Left kidney (tissue), 2 donors: ENCODE results near the gene CMBL. TPM values are rescaled to one million over a fixed set of nuclear protein-coding genes. Genes with fewer than 3 reads are reported as not detected.

Experiments used
- DNase-seq: peaks from one replicate; pipeline ENCODE4 v3.0.0-alpha.2; 2013
- polyA plus RNA-seq: library from polyadenylated mRNA; unstranded; fragments of 120-200 nt; gene quantifications from one replicate; pipeline ENCODE4 v1.2.1, GENCODE V29; 2013; ENCODE audit not compliant: insufficient read length

The CMBL gene
- polyA plus RNA-seq, 1 donor = 39.6 TPM

DNA sequence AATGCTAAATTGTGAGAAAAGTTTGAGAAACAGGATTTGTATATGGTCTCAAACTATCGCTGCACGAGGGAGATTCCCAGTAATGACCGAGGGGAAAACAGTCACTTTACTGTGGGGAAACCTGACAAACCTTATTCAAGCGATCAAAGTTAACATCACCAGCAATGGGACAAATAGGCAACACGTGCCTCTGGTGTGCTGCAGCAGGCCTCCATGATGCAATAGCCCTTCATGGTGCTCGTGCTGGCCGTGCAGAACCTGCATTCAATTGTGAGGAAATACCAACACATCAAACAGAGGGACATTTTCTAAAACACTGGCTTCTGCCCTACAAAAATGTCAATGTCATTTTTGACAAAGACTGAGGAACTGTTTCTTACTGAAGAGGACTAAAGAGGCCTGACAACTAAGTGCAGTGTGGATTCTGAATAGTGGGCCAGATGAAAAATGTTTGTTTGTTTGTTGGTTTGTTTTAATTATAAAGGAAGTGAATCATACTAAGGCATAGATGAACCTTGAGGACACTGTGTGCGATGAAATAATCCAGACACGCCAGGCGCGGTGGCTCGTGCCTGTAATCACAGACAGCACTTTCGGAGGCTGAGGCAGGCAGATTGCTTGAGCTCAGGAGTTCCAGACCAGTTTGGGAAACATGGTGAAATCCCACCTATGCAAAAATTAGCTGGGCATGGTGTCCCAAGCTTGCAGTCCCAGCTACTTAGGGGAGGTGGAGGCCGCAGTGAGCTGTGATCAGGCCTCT is 28.2 kb upstream of the CMBL start:
- no peak for DNase-seq

DNA sequence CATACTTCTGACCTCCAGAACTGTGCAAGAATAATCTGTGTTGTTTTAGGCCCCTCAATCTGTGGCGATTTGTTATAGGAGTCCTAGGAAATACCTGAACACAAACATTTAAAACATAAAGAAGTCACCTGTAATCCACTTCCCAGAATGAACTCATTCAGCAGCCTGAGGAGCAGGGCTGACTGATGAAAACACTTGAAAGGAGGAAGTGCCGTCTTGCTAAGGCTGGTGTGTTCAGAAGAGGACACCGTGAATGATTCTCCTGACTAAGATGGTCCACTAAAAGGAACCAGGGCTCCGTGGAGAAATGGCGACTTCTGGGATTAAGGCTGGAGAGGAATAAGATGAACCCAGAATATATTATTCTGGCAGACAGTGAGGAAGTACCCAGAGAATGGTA is 27.1 kb upstream of the CMBL start:
- no peak for DNase-seq

DNA sequence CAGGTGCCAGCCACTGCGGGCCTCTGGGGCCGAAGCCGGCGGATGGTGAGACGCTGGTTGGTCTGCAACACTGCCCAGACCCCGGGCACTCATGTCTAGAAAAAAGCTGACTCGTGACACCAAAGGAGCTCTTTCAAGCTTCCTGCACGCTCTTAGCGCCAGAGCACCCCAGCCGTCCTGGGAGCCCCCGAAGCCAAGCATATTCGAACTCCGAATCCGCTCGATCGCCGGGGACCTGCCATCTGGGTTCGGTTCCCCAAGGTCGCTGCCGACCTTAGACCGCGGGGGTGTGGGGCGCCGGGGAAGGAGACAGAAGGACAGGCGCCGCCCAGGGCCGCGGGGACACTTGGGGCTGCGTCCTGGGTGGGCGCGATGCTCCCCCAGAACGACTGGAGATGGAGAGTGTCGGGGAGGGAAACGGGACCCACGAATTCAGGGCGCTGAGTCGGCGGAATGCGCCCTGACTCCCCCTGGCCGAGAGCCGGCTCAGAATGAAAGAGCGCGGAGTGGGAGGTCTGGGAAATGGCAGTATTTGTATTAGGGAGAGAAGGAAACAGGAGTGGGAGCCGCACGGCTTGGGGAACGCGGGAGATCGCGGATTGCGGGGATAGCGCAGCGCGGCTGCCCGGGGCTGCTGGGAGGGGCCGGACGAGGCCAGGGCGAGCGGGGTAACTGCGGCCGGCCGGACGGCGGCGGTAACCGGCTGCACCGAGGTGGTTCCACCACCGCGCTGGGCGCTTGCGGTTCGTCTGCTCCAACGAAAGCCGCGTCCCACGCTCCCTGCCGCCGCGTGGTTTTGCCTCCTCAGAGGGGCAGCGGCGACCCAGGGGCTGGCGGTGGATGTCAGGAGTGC is 25.7 kb upstream of the CMBL start:
- DNase-seq = no peak

DNA sequence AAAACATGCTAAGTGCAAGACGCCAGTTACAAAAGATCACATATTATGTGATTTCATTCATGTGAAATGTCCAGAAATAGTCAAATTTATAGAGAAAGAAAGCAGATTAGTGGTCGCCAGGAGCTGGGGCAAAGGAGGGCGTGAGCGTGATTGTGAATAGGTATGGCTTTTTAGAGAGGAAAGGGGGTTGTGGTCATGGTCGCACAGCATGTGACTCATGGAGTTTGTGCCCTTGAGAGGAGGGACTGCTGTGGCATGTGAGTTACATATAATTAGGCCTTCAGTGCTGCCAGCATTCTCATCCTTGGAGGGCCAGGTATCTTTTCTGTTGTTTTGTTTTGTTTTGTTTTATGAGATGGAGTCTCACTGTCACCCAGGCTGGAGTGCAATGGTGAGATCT is 24.6 kb upstream of the CMBL start:
- no peak for DNase-seq

DNA sequence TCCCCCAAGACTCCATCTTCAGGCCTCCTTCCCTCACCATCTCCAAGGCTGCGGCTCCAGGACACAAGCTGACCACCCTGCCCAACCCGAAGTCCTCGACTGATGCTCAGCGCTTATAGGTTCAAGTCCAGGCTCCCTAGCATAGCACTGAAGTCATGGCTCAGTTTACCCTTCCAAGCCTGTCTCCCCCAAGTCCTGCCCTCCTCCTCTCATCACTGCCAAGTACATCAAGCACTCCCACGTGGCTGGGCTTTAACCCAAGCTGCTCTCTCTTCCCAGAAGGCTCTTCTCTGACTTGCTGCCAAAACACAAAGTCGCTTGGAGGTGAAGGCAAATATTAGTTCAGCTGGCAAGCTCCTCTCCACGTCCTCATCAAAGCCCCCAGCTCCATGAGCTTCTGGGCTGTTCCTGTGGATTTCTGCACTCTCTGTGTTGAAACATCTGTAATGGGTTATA is 23.7 kb upstream of the CMBL start:
- peak; percentile 74 for DNase-seq

DNA sequence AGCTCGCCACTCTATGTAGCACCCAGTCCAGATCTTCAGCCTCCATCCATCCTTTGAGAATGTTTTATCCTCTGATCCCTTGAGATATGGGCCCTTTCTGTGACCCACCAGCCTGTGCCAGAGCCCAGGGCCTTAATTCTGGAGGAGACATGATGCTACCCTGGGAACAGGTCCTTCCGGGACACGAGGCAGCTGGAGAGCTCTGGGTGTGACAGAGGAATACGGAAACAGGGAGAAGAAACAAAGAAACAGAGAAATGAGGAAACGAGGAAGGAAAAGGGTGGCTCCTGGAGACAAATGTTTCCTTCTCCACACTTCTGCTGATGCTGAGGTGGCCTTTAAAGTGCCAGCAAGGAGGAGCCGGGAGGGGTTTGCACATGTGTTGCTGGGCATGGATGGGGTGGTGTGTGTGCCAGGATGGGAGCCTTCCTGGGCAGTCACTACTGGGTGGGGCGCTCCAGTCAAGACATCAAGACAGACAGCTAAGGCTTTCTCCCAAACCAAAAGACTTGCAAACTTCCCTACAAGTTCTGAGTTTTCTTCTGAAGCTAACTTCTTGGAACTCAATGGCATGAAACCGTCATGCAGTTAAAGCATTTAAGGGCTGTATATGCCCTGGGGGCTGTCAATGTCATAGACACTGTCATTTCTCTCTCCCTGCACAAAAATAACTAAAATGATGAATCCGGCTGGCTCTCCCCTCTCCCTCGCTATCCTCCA is 23.0 kb upstream of the CMBL start:
- DNase-seq = no peak

DNA sequence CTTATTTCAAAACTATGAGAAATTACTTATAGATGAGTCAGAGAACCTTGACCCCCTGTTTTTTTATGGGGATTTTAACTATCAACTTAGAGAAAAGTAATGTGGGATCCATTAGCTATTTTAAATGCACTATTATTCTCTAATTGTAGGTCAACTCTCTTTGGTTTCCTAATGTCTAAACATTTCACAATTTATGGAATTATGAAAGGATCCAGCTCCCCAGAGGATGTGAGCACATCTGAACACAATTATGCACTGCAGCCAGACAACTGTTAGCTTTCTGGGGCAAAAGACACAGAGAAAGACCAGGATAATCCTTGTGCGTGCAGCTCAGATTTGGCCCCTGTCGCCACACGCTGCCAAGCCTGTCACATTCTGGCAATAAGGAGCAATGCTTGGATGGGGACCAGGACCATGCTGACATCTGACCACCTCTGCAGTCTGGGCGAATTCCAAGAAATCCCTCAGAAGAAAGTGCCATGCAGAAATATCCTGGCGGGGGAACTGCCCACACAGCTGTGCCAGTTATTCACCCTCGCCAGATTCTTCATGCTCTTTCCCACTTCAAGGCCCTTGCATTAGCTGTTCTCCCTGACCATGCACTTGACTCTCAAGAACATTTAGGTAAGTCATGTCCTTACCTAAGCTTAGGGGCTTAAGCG is 22.2 kb upstream of the CMBL start:
- no peak for DNase-seq

DNA sequence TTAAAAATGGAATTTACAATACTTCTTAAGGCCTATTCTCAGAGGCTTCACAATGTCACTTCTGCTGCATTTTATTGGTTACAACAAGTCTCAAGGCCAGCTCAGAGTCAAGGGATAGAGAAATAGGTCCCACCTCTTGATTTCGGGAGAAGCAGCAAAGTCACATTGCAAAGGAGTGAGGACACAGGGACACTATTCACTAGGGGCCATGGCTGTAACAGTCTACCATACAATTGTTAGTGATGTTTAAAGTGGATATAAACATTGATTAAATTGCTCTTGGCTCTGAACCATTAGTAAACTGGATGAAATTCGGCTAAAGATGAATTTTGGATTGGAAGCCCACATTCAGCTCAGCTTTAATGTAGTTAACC is 21.7 kb upstream of the CMBL start:
- no peak for DNase-seq

DNA sequence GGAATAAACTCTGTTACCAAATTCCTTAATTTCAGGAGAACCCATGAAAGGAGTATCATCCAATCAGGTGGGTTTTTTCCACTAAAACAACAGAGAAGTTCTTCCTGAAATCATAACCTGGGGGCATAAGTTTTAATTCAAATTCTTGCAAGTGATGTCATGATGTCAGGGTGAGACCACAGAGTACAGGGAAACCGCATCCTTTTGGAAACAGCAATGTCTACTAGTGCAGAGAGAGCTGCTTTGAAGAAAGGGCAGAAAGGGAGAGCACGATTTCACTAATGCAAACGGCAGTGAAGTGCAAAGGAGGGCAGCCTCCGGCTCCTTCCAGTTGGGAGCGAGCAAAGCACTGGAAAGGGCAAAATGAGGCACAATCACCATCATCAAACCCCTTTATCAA is 20.6 kb upstream of the CMBL start:
- no peak for DNase-seq

DNA sequence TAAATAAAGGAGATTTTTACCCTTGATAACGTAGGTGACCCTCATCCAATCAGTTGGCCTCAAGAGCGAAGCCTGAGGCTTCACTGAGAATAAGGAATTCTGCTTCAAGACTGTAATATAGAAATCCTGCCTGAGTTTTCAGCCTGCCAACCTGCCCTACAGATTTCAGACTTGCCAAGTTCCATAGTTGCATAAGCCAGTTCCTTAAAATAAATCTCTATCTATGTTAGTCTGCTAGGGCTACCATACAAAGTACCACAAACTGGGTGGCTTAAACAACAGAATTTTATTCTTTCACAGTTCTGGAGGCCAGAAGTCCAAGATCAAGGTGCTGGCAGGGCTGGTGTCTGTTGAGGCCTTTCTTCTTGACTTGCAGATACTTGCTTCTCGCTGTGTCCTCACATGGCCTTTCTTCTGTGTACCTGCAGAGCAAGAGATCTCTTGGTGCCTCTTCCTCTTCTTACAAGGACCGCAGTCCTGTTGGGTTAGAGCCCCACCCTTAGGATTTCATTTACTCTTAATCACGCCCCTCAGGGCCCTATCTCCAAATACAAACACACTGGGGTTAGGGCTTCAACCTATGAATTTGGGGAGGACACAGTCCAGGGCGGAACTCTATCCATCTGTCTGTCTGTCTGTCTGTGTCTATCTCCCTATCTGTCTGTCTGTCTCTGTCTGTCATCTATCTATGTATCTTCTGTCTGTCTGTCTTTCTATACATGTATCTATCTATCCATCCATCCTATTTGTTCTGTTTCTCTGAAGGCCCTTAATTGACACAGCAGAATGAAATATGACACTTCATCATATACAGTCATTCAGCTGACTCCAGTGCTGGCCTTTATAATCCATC is 17.0 kb upstream of the CMBL start:
- no peak for DNase-seq

DNA sequence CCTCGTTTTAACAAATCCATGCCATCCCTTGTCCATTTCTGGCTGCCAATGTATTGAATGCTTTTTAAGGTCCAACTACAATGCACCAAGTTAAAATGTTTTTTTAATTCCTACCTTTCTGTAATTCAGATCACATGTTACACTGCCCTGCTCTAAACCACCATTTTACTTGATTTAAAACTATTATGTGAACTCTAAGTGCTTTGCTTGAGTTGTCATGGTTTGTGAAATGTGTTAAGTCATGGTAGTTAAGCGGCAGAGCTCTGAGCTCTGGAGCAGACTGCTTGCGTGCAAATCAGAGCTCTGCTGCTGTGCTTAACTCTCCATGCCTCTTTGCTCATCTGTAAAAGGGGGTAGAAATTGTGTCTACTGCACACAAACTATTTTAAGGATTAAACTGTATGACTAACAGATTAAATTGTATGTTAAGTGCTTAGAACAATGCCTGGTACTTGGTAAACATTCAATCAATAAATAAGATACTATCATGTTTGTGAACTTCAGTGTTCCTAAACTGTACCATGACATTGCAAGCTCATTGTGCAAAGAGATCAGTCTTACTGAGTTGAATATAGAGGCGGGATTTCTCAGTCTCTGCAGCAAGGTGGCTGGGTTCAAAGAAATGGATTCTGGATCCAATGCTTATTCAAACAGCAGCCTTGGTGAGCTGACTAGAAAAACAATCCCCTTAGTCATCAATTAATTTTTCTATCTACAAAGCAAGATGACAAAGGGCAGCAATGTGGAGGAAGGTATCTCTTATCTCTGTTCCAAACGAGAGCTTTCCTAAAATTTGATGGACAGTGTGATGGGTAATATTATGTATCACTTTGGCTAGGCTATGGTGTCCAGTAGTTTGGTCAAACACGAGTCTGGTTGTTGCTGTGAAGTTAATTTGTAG is 16.1 kb upstream of the CMBL start:
- no peak for DNase-seq

DNA sequence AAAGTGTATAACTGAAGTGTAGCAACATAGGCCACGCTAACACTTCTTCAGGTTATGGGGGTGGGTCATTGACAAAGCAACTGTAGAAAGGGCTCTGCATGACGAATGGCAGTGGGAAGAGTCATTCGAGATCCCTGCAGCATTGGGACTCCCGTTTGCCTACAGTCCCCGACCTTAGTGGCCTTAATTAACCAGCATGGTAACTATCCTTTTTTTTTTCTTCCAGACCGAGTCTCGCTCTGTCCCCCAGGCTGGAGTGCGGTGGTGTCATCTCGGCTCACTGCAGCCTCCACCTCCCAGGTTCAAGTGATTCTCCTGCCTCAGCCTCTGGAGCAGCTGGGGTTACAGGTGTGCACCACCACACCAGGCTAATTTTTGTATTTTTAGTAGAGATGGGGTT is 14.2 kb upstream of the CMBL start:
- no peak for DNase-seq

DNA sequence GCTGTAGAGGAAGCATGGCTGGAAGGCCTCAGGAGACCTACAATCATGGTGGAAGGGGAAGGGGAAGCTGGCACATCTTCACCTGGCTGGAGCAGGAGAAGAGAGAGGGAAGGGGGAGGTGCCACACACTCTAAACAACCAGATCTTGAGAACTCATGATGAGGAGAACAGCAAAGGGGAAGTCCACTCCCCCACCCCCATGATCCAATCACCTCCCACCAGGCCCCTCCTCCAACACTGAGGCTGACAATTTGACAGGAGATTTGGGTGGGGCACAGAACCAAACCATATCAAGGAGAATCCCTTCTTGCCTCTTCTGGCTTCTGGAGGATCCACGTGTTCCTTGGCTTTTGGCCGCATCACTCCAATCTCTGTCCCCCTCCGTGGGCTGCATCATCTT is 13.1 kb upstream of the CMBL start:
- no peak for DNase-seq

DNA sequence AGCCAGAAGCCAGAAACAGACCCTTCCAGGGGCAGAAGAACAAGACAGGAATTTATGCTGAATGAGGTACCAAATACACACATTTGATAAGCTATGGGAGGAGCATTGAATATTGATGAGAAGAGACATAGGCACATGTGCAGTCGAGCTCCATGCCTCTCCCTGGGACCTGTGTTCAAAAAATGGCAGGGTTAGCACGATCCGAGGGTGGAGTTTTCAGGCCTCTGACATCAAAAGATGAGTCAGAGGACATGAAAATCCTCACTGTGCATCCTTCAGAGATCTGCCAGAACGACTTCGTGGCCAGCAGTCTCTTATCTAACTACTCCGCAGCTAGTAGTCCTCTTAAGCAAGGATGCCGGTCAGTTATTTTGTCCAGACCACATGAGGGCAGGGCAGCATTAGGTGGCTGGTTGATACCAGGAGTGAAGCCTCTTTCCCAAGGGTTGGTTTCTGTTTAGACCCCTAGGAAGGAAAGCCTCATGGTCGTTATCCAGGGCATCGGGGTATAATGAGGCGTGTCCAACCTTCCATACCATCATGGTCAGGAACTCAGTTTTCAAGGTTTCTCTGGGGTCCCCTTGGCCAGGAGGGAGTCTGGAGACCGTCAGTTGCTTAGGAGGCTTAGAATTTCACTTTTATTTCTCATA is 11.6 kb upstream of the CMBL start:
- no peak for DNase-seq

DNA sequence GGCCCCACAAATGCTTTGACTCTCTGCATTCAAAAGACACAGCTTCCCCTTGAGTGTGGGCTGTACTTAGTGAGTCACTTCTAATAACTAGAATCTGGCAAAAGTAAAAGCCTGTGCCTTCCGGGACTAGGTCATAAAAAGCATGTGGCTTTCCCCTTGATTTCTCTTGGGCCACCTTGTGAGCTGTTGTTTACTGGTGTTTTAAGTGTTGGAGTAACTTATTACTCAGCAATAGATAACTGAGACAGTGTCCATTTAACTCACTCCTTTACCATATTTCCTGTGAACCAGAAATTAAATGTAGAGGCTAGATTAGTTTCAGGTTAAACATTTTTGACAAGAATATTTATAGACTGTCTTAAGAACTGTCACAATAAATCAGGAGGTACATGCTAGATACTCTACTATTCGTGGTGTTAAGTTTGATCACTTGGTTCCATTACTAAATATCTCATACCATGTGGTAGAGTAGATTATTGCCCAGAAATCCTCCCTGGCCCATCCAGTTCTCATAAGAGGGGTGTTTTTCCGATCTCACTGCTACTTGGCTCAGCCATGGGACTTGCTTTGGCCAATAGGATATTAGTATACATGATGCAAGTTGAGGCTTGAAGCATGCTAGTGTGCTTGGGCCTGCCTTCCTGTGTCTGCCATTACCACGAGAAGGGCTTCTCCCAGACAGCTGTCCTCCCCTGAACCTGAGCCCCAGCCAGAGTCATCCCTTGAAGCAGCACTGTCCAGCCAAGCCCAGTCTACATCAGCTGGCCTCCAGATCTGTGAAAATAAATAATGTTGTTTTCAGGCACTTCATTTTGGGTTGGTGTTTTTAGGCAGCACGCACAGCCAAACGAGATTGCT is 10.4 kb upstream of the CMBL start:
- DNase-seq = no peak

DNA sequence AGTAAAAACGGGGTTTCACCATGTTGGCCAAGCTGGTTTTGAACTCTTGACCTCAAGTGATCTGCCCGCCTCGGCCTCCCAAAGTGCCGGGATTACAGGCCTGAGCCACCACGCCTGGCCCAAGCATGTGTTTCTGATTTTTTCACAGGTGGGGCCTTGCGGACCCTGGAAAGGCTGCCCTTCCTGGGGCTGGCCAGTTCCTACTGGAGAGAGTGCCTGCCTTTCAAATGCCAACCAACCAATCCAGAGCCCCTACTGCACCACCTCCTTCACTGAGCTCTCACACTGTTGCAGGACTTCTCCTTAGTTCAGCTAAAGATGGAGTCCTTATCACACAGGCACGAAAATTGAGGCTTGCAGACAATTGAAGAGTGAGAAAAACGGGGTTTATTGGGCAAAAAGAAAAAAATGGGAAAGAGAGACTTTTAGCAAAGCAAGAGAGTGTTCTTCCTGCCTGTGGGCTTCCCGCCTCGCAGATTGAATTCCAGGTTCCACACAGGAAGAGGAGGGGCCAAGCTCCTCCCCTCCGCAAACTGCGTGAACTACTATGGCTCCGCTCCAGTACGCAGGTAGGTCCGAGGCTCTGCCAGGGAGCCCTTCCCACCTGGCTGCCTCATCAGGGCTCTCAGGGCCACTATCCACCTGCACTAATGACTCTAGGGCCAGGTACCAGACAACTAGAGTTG is 8.3 kb upstream of the CMBL start:
- DNase-seq = no peak

DNA sequence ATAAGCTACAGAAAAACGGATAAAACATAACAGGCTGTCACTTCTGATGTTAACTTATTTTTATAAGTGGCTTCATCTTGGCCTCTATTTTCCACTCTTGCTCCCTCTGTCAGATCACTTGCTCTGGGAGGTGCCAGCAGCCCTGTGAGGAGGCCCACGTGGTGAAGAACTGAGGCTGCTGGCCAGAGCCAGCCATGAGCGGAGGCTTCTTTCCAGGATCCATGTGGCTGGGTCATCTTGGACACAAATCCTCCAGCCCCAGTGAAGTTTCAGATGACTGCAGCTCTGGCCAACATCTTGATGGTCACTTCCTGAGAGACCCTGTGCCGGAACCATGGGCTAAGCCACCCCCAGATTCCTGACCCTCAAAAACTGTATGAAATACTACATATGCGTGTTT is 7.5 kb upstream of the CMBL start:
- no peak for DNase-seq
